GM18517 (cell line): Measurements from ENCODE around the gene RALGAPA2.

Source experiments
- ATAC-seq: cut with Tn5 transposase; IDR thresholded peaks from one replicate; pipeline ENCODE4 v1.9.1; 2021; ENCODE audit warnings: mild to moderate bottlenecking, moderate library complexity; ENCODE audit not compliant: unreplicated experiment

Gene RALGAPA2

GRCh38 chr20:20501128-20501527 lies 211.3 kb downstream of the RALGAPA2 start:
- ATAC-seq: no peak

DNA sequence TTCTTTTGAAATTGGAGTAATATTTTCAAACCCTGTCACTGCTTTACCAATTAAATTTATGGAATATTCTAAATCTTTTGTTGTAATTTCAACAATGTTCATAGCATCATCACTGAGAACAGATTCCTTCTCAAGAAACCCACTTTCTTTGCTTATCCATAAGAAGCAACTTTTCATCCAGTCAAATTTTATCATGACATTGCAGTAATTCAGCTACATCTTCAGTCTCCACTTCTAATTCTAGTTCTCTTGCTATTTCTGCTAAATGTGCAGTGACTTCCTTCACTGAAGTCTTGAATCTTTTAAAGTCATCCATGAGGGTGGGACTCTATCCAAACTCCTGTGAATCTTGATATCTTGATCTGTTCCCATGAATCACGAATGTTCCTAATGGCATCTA lies 212.1 kb downstream of the RALGAPA2 start:
- no peak for ATAC-seq

- no peak for ATAC-seq
Measured at GRCh38 chr20:20499439-20499838, 213.0 kb downstream of the RALGAPA2 start.

- ATAC-seq: no peak
Measured at GRCh38 chr20:20498076-20498861, 214.2 kb downstream of the RALGAPA2 start.

GRCh38 chr20:20497242-20497978 lies 215.0 kb downstream of the RALGAPA2 start:
- ATAC-seq: no peak

- no peak for ATAC-seq
Measured at GRCh38 chr20:20495729-20496503, 216.5 kb downstream of the RALGAPA2 start.

GRCh38 chr20:20493701-20494100 lies 218.7 kb downstream of the RALGAPA2 start:
- ATAC-seq: no peak

GRCh38 chr20:20492521-20493332 lies 219.7 kb downstream of the RALGAPA2 start:
- no peak for ATAC-seq

DNA sequence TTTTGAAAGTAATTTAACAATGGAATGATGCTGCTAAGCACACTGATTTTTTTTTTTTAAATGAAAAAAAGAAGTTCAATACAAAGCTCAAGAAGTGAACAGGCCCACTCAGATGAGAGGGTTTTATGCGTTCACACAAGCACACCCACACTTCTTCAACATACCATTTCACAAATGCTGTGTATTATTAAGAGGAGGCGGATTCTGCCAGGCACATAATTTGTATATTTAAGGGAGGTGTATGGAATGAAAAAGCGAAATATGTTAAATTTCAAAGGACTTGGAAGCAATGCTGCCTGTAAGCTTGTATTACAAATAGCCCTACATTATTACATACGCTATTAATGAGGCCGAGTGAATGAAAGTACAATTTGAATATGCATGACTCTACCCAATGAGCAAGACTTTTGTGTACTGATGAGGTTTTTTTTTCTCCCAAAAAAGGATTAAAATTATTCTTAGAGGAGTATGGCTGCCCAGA lies 220.6 kb downstream of the RALGAPA2 start:
- no peak for ATAC-seq

DNA sequence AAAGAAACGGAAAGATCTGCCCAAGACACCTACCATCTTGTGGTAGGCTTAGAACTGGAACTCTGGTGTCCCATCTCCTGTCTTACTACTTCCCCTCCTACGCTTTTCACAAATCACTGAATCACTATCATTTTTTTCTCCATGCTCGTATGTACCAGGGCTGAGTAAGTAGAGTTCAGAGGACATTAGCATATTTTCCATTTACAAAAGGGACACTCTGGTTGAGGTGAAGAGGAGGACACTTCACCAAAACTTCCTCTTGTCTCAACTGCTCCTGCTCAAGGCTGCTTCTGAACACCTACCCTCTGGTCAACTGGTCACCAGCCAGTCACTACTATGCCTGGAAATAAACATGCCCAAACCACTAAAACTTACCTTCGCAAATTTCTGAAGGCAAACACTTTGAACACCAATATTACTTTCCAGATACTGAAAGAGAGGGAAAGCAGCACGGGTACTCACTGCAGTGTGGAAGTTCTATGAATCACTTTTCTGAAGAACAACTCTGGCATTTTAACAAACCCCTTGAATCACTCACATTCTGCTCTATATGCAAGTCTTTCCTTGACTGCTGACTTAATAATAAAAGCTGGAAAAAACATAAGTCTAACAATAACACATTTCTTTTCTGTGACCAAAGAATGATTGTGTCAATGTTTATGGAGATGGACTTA lies 221.2 kb downstream of the RALGAPA2 start:
- ATAC-seq: no peak

DNA sequence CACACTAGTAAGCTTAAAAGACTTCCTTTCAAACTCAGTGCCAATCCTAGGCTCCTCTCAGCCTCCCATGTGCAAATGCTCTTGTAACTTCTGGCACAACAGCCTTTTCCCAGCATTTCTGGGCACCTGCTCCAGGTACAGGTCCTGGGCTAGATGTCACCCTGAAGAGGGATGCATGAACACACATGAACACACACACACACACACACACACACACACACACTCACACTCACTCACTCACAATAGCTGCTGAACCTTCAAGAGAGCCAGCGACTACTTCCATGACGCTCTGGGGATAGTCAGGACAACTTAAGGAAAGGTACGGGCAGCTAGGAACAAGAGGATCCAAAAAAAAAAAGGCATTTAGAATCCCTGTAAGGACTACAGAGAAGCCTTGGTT lies 221.8 kb downstream of the RALGAPA2 start:
- ATAC-seq: no peak

DNA sequence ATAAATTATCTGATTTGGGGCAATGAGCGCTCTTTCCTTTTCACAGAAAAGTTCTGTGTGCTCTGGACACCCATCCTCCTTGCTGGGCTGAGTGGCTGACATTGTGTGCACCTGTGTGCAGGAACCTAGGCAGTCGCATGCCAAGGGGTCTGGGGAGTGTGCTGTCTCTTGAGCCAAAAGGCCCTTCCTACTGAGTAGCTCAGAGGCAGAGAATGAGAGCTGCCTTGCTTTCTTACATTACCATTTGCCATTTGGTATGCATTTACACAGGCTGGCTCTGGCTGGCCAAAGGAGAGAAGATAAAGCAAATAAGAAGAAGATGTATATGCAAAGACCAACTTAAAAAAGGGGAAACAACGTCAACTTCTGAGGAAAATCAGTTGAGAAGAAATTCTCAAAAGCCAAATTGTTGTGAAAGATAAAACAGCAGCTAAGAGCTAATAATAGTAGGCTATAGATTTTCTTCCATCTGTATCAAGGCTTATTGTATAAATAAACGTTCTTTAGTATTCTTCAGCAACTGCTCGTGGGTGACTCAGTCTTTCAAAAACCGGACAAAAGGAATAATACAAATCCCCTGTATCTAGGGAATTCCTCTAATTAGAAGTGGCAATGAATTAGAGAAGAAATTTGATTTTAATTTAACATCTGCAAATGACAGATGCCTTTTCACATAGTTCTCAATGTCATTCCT lies 222.6 kb downstream of the RALGAPA2 start:
- ATAC-seq: peak; percentile 32

DNA sequence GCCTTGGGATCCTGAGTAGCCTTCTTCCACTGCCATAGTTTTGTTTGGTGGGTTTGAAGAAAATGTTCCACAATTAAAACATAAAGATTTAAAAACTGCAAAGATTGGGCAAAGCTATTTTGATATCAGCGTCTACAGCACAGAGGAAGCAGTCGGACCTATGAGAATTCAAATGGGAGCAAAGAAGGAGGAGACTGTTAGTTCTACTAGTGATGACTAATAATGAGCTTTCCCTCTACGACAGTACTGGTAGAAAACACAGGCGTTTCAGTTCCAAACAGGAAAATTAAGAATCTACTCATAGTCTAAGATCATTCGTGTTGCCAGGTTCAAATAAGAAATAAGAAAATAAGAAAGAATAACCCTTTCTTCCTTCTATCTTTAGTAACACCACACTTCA lies 223.4 kb downstream of the RALGAPA2 start:
- peak; percentile 90 for ATAC-seq

GRCh38 chr20:20488388-20488787 lies 224.1 kb downstream of the RALGAPA2 start:
- no peak for ATAC-seq

DNA sequence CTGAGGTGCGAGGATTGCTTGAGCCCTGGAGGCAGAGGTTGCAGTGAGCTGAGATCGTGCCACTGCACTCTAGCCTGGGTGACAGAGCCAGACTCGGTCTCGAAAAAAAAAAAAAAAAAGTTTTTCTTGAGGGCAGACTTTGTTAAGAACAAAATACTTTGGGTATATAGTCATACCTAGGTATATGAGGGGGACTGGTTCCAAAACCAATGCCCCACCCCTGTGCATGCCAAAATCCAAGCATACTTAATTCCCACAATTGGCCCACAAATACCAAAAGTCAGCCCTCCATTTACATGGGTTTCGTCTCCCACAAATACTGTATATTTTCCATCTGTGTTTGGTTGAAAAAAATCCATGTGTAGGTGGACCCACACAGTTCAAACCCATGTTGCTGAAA lies 224.6 kb downstream of the RALGAPA2 start:
- no peak for ATAC-seq

DNA sequence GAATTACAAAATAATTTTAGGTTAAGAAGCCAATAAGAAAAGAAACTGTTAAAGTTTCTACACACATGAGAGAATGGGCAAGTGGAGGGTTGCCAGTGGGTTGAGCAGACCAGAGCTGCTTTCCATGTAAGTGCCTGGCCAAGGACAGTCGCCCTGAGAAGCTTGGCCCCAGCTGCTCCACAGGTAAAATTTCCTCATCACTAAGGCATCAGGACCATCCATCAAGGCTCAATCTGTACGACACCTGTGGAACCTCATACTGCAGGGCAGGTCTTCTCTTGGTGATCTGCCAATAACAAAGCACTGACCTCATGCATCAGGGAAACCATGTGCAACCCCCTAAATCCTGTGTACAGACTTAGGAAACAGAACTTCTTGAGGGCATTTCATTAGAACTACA lies 229.1 kb downstream of the RALGAPA2 start:
- ATAC-seq: no peak

- no peak for ATAC-seq
Measured at GRCh38 chr20:20482453-20482852, 230.0 kb downstream of the RALGAPA2 start.

GRCh38 chr20:20480689-20481088 lies 231.8 kb downstream of the RALGAPA2 start:
- ATAC-seq: no peak

- ATAC-seq: no peak
Measured at GRCh38 chr20:20480126-20480525, 232.3 kb downstream of the RALGAPA2 start.
